Measurements from ENCODE around the gene SETDB1.

SETDB1 gene

GRCh38 chr1:150955280-150955679, 29.1 kb downstream of the SETDB1 start:
- DNase-seq (ENCODE audit: extremely low spot score), result no peak
- ChIA-PET POLR2A (no interaction called here), CTCF (no interaction called here)
- TF ChIP-seq FOXA1 (IDR thresholded peaks at IDR 0.05) (no peak), BHLHE40 (IDR thresholded peaks at IDR 0.05; ENCODE audit: borderline replicate concordance) (no peak), CTBP1 (IDR thresholded peaks at IDR 0.05; ENCODE audit: borderline replicate concordance) (no peak), NFRKB (IDR thresholded peaks at IDR 0.05) (no peak)

GRCh38 chr1:150957666-150958065, 31.5 kb downstream of the SETDB1 start:
- TF ChIP-seq NFRKB (IDR thresholded peaks at IDR 0.05), result no peak
- TF ChIP-seq FOXK2 (IDR thresholded peaks at IDR 0.05), result no peak
- no peak for TF ChIP-seq FOXA1 (IDR thresholded peaks at IDR 0.05)
- no peak for TF ChIP-seq BHLHE40 (IDR thresholded peaks at IDR 0.05; ENCODE audit: borderline replicate concordance)
- TF ChIP-seq SP1 (IDR thresholded peaks at IDR 0.05), result no peak
- TF ChIP-seq SUZ12 (IDR thresholded peaks at IDR 0.05), result no peak
- TF ChIP-seq L3MBTL2 (conservative IDR thresholded peaks at IDR 0.05), result no peak
- no peak for TF ChIP-seq TARDBP (IDR thresholded peaks at IDR 0.05)
- no peak for TF ChIP-seq CTBP1 (IDR thresholded peaks at IDR 0.05; ENCODE audit: borderline replicate concordance)
- TF ChIP-seq ZNF384 (IDR thresholded peaks at IDR 0.05), result no peak
- no peak for TF ChIP-seq FOXM1 (IDR thresholded peaks at IDR 0.05; ENCODE audit: borderline replicate concordance)
- no peak for TF ChIP-seq ELF4 (IDR thresholded peaks at IDR 0.05)
- TF ChIP-seq ARNT (IDR thresholded peaks at IDR 0.05), result no peak
- ChIA-PET POLR2A (interaction anchor here (1.3 kb wide), 1 partner anchor 8 kb away, joined by 3 read pairs; no protein-coding TSS in a partner anchor), CTCF (interaction anchor here (0.6 to 1.2 kb wide), 4 partner anchors 24 to 1620 kb away, joined by 3 to 4 read pairs (median 4); no protein-coding TSS in a partner anchor)
- DNase-seq (ENCODE audit: extremely low spot score), result no peak

DNA sequence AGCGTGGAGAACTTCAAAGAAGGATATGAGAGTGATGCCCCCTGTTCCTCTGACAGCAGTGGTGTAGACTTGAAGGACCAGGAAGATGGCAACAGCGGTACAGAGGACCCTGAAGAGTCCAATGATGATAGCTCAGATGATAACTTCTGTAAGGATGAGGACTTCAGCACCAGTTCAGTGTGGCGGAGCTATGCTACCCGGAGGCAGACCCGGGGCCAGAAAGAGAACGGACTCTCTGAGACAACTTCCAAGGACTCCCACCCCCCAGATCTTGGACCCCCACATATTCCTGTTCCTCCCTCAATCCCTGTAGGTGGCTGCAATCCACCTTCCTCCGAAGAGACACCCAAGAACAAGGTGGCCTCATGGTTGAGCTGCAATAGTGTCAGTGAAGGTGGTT, 34.5 kb downstream of the SETDB1 start:
- ChIA-PET CTCF (no interaction called here), POLR2A (interaction anchor here (0.8 to 1.0 kb wide), 2 partner anchors 10 to 13 kb away, joined by 3 to 4 read pairs; no protein-coding TSS in a partner anchor)
- no peak for DNase-seq (ENCODE audit: extremely low spot score)
- TF ChIP-seq LEF1 (IDR thresholded peaks at IDR 0.05; ENCODE audit: borderline replicate concordance) (no peak), SUZ12 (IDR thresholded peaks at IDR 0.05) (no peak), BHLHE40 (IDR thresholded peaks at IDR 0.05; ENCODE audit: borderline replicate concordance) (no peak), L3MBTL2 (conservative IDR thresholded peaks at IDR 0.05) (no peak), ZNF384 (IDR thresholded peaks at IDR 0.05) (no peak), ARNT (IDR thresholded peaks at IDR 0.05) (no peak), FOXM1 (IDR thresholded peaks at IDR 0.05; ENCODE audit: borderline replicate concordance) (no peak), ELF4 (IDR thresholded peaks at IDR 0.05) (no peak), NFRKB (IDR thresholded peaks at IDR 0.05) (no peak), FOXA1 (IDR thresholded peaks at IDR 0.05) (no peak), TARDBP (IDR thresholded peaks at IDR 0.05) (no peak), CTBP1 (IDR thresholded peaks at IDR 0.05; ENCODE audit: borderline replicate concordance) (no peak), FOXK2 (IDR thresholded peaks at IDR 0.05) (no peak), HDGF (IDR thresholded peaks at IDR 0.05; ENCODE audit: borderline replicate concordance) (no peak), SP1 (IDR thresholded peaks at IDR 0.05) (no peak)
- TF ChIP-seq, protein P1, sequence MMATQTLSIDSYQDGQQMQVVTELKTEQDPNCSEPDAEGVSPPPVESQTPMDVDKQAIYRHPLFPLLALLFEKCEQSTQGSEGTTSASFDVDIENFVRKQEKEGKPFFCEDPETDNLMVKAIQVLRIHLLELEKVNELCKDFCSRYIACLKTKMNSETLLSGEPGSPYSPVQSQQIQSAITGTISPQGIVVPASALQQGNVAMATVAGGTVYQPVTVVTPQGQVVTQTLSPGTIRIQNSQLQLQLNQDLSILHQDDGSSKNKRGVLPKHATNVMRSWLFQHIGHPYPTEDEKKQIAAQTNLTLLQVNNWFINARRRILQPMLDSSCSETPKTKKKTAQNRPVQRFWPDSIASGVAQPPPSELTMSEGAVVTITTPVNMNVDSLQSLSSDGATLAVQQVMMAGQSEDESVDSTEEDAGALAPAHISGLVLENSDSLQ (IDR thresholded peaks at IDR 0.05), result no peak

- no peak for DNase-seq (ENCODE audit: extremely low spot score)
- POLR2A ChIA-PET, result no interaction called here
- TF ChIP-seq ARNT (IDR thresholded peaks at IDR 0.05), result no peak
- no peak for TF ChIP-seq ZNF384 (IDR thresholded peaks at IDR 0.05)
- TF ChIP-seq FOXK2 (IDR thresholded peaks at IDR 0.05), result no peak
- TF ChIP-seq FOXM1 (IDR thresholded peaks at IDR 0.05; ENCODE audit: borderline replicate concordance), result no peak
- CTCF ChIA-PET, result no interaction called here
These were observed 35.6 kb downstream of the SETDB1 start for GRCh38 chr1:150961756-150962155.

- POLR2A ChIA-PET, result interaction anchor here (0.6 to 1.1 kb wide), 3 partner anchors 10 to 276 kb away, joined by 3 to 6 read pairs (median 3); partner anchors contain the start of gene CERS2
- CTCF ChIA-PET, result no interaction called here
- TF ChIP-seq CTBP1 (IDR thresholded peaks at IDR 0.05; ENCODE audit: borderline replicate concordance), result no peak
- no peak for TF ChIP-seq HDGF (IDR thresholded peaks at IDR 0.05; ENCODE audit: borderline replicate concordance)
- no peak for TF ChIP-seq L3MBTL2 (conservative IDR thresholded peaks at IDR 0.05)
- TF ChIP-seq, protein P1 (IDR thresholded peaks at IDR 0.05), result no peak
- no peak for TF ChIP-seq FOXM1 (IDR thresholded peaks at IDR 0.05; ENCODE audit: borderline replicate concordance)
- no peak for TF ChIP-seq ELF4 (IDR thresholded peaks at IDR 0.05)
- no peak for TF ChIP-seq SP1 (IDR thresholded peaks at IDR 0.05)
- TF ChIP-seq TARDBP (IDR thresholded peaks at IDR 0.05), result no peak
- TF ChIP-seq BHLHE40 (IDR thresholded peaks at IDR 0.05; ENCODE audit: borderline replicate concordance), result no peak
- no peak for TF ChIP-seq SUZ12 (IDR thresholded peaks at IDR 0.05)
- no peak for DNase-seq (ENCODE audit: extremely low spot score)
These were observed 37.4 kb downstream of the SETDB1 start for GRCh38 chr1:150963321-150964163.

GRCh38 chr1:150964164-150964489, 38.0 kb downstream of the SETDB1 start:
- ChIA-PET POLR2A (interaction anchor here (0.8 kb wide), 1 partner anchor 10 kb away, joined by 3 read pairs; no protein-coding TSS in a partner anchor), CTCF (no interaction called here)
- TF ChIP-seq CTBP1 (IDR thresholded peaks at IDR 0.05; ENCODE audit: borderline replicate concordance) (no peak), LEF1 (IDR thresholded peaks at IDR 0.05; ENCODE audit: borderline replicate concordance) (no peak), L3MBTL2 (conservative IDR thresholded peaks at IDR 0.05) (no peak)
- no peak for DNase-seq (ENCODE audit: extremely low spot score)

DNA sequence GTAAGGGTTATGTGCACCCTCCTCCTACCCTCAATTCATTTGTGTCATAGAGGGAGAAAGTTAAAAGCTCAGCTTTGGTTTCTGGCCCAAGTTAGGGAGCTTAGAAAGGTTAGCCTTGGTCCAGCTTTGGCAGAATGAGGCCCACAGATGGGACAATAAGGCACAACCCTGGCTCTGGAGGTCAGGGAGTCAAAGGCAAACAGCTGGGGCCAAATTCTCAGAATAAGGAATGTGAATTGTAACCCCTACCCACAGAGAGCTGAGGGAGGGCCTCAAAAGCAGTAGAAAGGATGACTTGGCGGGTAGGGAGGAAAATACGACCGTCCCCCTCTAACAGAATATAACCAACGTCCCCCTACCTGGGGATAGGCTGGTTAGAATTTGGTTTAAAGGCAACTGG, 39.4 kb downstream of the SETDB1 start:
- TF ChIP-seq ELF4 (IDR thresholded peaks at IDR 0.05) (no peak), BHLHE40 (IDR thresholded peaks at IDR 0.05; ENCODE audit: borderline replicate concordance) (no peak)
- DNase-seq (ENCODE audit: extremely low spot score), result no peak
- ChIA-PET CTCF (no interaction called here), POLR2A (interaction anchor here (0.6 to 1.1 kb wide), 3 partner anchors 8 to 100 kb away, joined by 3 read pairs; partner anchors contain the start of gene CERS2)

Data from HEK293T (cell line).